Forelimb muscle (tissue), 1 donor: ENCODE data around the gene CFAP46. TPM values are rescaled to one million over a fixed set of nuclear protein-coding genes. Genes with fewer than 3 reads are reported as not detected.
"Not testable (repeated sequence)": the region's sequence is repeated elsewhere in the genome, so short reads cannot be mapped to it uniquely, and the experiment has no call there.

Source experiments
- DNase-seq: peaks from one replicate; pipeline ENCODE4 v3.0.0-alpha.2; 2013; ENCODE audit warnings: low read depth
- polyA plus RNA-seq: library from polyadenylated mRNA; unstranded; fragments of 120-200 nt; gene quantifications from one replicate; pipeline ENCODE4 v1.2.1, GENCODE V29; 2013; ENCODE audit not compliant: insufficient read length

CFAP46 gene
- polyA plus RNA-seq, 1 donor = 0.24 TPM

GRCh38 chr10:132808383-132809231 is 133.8 kb downstream of the CFAP46 start:
- no peak for DNase-seq

- DNase-seq = no peak
Measured at GRCh38 chr10:132807621-132808049, 134.7 kb downstream of the CFAP46 start.

DNA sequence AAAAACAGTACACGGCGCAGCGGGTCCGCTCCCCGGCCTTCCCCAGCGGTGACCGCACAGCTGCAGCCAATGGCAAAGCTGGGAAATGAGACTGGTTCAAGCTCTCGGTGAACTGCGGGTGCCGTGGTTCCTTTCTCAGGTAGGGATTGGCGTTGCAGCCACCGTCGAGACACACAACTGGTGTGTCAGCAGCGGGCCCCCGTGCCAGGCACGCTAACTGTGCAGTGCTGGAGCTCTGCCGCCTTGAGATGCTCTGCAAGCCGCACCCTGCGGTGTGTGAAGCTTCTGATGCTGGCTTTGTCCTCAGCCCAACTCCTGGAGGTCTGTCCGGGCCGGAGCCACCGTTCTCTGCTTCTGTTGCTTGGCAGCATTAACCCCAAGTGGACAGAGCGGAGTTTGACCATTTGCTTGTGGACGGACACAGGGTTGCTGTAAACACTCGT is 135.8 kb downstream of the CFAP46 start:
- no peak for DNase-seq

DNA sequence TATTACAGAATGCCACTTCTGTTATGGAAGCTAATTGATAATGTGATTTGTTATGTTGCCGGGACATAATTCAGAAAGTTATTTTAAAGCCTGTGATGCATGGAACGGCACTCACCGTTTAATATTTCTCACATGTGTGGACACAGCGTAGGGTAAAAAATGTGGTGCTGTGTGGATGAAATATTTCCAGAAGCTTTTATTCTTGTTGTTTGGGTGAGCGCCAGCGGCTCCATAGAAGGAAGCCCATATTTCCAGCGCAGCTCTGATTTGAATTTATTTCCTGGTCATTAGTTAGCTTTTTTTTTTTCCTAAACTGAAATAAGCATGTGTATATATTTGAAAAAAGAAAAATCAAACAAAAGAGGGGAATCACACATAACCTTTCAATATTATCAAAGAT is 136.3 kb downstream of the CFAP46 start:
- DNase-seq = no peak

DNA sequence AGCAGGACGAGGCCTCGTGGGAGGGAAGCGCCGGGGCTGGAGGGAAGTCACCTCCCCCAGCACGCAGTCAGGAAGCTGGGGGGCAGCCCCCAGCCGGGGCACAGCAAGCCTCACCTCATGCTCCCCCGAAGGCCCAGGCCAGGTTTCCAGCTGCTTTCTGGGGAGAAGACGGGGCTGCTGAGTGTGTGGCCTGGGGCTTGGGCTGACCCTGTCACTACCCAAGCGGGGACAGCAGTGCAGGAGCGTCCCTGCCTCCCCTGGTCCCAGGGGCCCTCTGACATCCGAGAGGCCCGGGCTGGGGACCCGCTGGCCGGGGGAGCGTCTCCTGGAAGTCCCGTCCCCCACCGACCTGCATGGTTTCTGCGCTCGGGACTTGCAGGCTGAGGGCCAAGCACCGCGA is 136.8 kb downstream of the CFAP46 start:
- DNase-seq = no peak

- no peak for DNase-seq
Measured at GRCh38 chr10:132804785-132805426, 137.5 kb downstream of the CFAP46 start.

DNA sequence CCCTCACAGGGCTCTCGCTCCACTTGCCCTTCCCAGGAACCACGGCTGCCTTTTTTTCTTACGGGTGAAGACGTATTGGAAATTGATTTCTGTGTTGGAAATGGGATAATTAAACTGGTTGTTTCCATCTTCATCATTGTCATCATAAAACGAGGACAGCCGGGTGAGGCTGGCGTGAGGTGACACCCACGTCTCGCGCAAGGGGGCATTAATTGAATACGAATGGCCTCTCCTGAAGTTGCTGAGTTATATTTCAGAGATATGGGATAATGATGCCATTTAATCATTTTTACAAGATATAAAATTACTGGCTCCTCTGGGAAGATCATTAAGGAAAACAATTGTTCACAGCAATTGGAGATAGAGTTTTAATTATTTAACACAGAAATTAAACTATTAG is 138.1 kb downstream of the CFAP46 start:
- DNase-seq = no peak

DNA sequence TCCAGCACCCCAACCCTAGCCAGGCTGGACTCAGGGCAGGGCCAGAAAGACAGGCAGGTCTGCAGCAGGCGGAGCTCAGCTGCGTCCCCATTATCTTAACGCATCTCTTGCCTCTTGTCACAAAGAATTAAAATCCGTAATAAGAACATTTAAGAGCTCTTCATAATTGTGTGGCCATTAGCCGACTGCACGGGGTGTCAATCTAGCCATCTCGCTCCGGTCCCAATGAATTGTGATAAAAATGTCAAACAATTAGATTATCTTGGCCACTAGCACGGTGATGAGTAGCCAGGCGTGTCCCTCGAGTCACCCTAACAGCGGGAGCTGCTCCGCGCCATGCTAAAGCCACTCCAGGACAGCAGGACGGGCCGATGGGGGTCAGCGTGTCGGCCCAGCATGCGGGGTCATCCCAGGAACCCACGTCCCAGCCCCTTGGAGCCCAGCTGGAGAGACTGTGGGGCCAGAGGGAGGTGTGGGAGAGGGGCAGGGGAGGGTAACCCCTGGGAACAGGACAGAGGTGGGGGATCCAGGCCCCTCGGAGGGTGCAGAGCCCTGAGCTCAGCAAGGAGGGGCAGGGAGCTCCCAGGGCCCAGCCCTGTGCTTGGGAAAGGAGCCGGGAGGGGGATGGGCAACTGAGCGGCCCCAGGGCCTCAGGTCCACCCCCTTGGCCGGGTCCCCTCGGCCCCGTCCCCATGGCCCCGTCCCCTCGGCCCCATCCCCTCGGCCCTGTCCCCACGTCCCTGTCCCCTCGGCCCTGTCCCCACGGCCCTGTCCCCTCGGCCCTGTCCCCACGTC is 138.8 kb downstream of the CFAP46 start:
- DNase-seq = no peak

DNA sequence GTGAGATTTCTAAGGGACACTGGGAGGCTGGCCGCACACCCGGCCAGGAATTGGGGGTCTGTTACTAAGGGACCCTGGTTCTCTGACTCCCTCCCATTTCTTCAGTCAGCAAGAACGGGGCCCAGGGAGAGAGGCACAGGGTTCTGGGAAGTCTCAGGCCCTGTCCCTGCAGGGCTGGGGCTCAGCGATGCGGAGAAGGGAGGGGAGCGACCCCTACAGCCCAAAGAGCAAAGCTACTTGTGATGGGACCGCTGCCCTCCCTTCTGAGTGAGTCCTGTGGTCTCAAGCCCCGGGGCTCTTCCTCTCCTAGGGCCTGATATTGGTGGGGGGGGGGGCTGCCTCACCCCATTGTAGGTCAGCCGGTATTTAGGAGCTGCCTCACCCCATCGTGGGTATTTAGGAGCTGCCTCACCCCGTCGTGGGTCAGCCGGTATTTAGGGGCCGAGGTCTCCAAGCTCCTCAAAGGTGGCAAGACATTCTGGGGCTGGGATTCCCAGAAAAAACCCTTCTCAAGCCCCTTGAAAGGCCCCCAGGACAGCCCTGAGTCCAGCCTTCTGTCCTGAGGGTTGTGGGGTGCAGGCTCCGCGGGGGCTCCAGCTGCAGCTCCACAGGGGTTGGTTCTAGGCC is 139.6 kb downstream of the CFAP46 start:
- no peak for DNase-seq

GRCh38 chr10:132802048-132802447 is 140.3 kb downstream of the CFAP46 start:
- DNase-seq = no peak

GRCh38 chr10:132799865-132800264 is 142.5 kb downstream of the CFAP46 start:
- DNase-seq = no peak

GRCh38 chr10:132798876-132799275 is 143.5 kb downstream of the CFAP46 start:
- DNase-seq = no peak

DNA sequence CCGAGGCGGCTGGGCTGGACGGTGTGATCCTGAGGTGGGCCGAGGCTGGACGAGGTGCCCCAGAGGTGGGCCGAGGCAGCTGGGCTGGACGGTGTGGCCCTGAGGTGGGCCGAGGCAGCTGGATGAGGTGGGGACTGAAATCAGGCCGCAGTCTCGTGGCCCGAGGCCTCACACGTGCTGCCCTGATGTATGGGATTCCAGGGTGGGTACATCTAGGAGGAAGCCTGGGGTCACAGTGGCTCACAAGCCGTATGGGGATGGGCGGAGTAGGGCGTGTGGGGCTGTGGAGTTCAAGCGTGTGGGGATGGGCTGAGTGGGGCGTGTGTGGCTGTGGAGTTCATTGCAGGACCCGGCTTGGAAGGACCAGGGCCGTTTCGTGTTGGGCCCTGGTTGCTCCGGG is 144.0 kb downstream of the CFAP46 start:
- DNase-seq = no peak

DNA sequence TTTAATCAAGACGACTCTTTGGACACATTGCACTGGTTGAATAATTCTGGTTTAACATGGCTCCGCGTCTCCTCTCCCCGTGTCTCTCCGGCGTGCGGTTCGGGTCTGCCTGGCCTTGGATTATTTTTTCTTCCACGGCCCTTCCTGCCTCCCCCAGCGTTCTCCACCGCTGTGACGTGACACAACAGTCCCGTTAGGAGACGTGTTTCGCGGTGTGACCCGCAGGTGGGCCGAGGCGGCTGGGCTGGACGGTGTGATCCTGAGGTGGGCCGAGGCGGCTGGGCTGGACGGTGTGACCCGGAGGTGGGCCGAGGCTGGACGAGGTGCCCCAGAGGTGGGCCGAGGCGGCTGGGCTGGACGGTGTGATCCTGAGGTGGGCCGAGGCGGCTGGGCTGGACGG is 144.4 kb downstream of the CFAP46 start:
- DNase-seq = not testable (repeated sequence)

DNA sequence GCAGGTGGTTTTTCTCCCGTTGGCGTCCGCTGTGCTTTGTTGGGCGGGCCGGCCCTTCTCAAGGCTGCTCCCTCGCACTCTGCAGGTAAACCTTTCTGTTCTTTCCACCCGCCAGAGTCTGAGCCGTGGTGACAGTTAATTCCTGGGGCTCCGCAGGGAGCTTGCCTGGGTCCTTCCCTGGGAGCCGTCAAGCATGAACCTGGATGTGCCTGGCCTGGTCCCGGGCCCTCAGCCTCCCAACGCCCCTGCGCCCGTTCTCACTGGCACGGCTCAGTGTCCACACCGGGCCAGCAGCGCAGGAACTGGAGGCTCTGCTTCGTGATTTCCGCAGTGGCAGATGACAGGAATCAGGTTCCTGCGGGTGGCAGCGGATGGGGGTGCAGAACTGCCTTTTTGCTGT is 145.5 kb downstream of the CFAP46 start:
- DNase-seq = no peak

DNA sequence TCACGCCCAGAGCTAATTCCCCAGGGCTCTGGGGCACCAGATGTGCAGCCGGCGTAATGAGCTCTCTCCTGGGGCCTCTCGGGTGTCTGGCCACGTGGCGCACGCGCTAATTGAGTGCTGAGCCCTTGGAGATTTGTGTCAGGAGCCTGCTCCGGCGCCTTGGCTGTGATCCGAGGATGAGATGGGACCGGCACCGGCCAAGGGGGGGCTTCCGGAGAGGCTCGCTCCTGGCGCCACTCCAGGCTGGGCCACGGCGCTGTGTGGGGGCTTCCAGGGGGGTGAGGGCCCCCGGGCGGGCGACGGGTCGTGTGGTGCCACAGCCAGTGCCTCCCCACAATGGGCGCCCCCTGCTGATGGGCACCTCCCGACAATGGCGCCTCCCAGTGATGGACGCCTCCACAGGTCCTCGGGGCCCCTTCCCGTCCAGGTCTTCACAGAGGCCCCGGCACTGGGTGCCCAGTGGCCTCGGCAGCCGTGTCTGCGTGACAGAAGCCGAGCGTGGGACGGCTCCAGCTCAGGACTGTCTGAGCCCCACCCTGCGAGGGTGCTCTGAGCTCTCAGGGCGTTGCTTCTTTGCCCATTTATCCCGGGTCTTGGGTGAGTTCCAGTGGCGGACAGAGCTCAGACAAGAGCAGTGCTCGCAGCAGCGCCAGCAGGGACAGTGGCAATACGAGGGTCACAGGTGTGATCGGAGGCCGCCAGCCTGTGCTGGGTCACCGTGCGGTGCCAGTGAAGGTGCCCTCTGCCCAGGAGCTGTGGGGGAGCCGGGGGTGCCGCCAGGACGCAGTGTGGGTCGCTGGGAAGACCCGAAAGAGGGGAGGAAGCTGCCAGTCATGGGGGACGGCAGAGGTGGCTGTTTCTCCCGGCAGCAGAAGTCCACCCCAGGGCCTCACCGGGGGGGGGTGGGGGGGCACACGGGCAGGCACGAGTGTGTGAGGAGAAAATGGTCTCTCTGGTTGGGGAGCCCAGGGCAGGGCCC is 148.2 kb downstream of the CFAP46 start:
- DNase-seq = no peak

- DNase-seq = no peak
Measured at GRCh38 chr10:132793213-132793612, 149.2 kb downstream of the CFAP46 start.

GRCh38 chr10:132792796-132793195 is 149.6 kb downstream of the CFAP46 start:
- DNase-seq = no peak

DNA sequence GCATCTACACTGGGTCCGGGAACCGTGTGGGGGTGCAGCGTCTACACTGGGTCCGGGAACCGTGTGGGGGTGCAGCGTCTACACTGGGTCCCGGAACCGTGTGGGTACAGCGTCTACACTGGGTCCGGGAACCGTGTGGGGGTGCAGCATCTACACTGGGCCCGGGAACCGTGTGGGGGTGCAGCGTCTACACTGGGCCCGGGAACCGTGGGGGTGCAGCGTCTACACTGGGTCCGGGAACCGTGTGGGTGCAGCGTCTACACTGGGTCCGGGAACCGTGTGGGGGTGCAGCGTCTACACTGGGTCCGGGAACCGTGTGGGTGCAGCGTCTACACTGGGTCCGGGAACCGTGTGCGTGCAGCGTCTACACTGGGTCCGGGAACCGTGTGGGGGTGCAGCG is 150.3 kb downstream of the CFAP46 start:
- DNase-seq = not testable (repeated sequence)

DNA sequence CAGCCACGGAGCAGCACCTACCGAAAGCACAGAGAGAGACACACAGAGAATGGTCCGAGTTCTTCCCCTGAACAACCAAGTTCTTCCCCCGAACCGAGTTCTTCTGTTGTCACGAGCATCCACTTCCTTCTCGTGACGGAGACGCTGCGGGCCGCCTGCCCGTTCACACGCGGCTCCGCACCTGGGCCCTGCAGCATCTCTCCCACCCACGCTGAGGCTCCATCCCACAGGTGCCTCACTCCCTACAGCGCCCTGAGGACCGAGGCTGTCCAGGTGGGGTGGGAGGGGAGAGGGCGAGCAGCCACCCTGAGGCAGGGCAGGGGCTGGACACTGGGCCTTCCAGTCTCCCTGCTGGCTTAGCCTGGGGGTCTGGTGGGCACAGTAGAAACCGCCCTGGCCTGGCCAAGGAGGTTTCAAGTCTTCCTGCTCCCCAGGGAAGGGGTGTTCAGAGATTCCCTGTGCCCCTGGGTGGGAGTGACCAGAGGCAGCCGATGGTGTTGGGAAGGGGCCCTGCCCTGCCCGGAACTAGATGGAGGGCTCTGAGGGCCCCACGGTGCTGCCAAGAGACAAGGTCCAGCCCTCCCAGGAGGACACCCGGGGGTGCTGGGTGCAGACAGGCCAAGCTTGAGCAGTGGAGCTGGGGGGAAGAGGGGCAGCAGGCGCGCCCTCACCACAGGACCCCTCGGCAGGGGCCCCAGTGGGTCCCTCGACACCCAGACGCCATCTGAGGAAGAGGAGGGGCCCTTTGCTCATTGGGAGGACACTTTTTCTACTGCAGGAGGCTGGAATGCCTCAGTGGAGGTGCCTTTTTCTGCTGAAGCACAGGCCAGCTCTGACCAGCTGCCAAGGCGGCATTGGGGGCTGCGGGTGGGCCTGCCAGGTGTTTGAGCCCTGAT is 151.2 kb downstream of the CFAP46 start:
- DNase-seq = no peak
